ENCODE data around the gene MAFG.

MAFG gene

GRCh38 chr17:81960130-81960958 is 32.8 kb upstream of the MAFG start:
- Histone ChIP-seq H3K4me1 (ENCODE audit: low read length) (no peaks in the 10 kb centered on the region), H3K4me3 (ENCODE audit: low read length) (no peak overlapping the region), H3F3A (ENCODE audit: insufficient read depth, low read length) (no peaks in the 10 kb centered on the region), H3K27ac (ENCODE audit: low read length) (no peak overlapping the region), H3K36me3 (replicated peaks; ENCODE audit: insufficient read depth, low read length) (no peaks in the 10 kb centered on the region), H3K27me3 (replicated peaks; ENCODE audit: insufficient read depth, low read length) (peaks cover 71% of the 10 kb centered on the region), H3K9me3 (replicated peaks; ENCODE audit: insufficient read depth, low read length) (no peaks in the 10 kb centered on the region), H3K4me2 (ENCODE audit: low read depth, low read length) (no peak overlapping the region), H3K9ac (ENCODE audit: low read length) (no peak overlapping the region), H2AFZ (ENCODE audit: low read length) (no peak overlapping the region), H4K20me1 (ENCODE audit: insufficient read depth, low read length) (no peaks in the 10 kb centered on the region), H3K9me2 (replicated peaks; ENCODE audit: insufficient read depth, low read length) (no peaks in the 10 kb centered on the region), H3K79me2 (ENCODE audit: low read length) (no peaks in the 10 kb centered on the region)
- DNase-seq, result no peak
- TF ChIP-seq CTCF (IDR thresholded peaks at IDR 0.05; ENCODE audit: low read length) (no peak), EZH2 (optimal IDR thresholded peaks at IDR 0.05; ENCODE audit: low read depth, low read length) (peak; percentile 90)

- Histone ChIP-seq H3K4me2 (ENCODE audit: low read depth, low read length) (peak overlapping the region; percentile 45; the same call in 1 of the 2 replicates), H4K20me1 (ENCODE audit: insufficient read depth, low read length) (no peaks in the 10 kb centered on the region), H3K79me2 (ENCODE audit: low read length) (no peaks in the 10 kb centered on the region), H3K9me3 (replicated peaks; ENCODE audit: insufficient read depth, low read length) (no peaks in the 10 kb centered on the region), H3K4me1 (ENCODE audit: low read length) (no peaks in the 10 kb centered on the region), H3K27me3 (replicated peaks; ENCODE audit: insufficient read depth, low read length) (peaks cover 66% of the 10 kb centered on the region), H2AFZ (ENCODE audit: low read length) (no peak overlapping the region), H3K27ac (ENCODE audit: low read length) (no peak overlapping the region), H3K9me2 (replicated peaks; ENCODE audit: insufficient read depth, low read length) (no peaks in the 10 kb centered on the region), H3K4me3 (ENCODE audit: low read length) (no peak overlapping the region; the same call in 1 of the 2 replicates), H3K9ac (ENCODE audit: low read length) (no peak overlapping the region), H3K36me3 (replicated peaks; ENCODE audit: insufficient read depth, low read length) (no peaks in the 10 kb centered on the region), H3F3A (ENCODE audit: insufficient read depth, low read length) (no peaks in the 10 kb centered on the region)
- TF ChIP-seq CTCF (IDR thresholded peaks at IDR 0.05; ENCODE audit: low read length) (peak; percentile 41), EZH2 (optimal IDR thresholded peaks at IDR 0.05; ENCODE audit: low read depth, low read length) (no peak)
- peak; percentile 52 for DNase-seq
These were observed 32.0 kb upstream of the MAFG start for GRCh38 chr17:81959362-81960129.

GRCh38 chr17:81958633-81959342 is 31.3 kb upstream of the MAFG start:
- H4K20me1 ChIP-seq (ENCODE audit: insufficient read depth, low read length), result no peaks in the 10 kb centered on the region
- H3K4me3 ChIP-seq (ENCODE audit: low read length), result no peak overlapping the region
- no peaks in the 10 kb centered on the region for H3K4me1 ChIP-seq (ENCODE audit: low read length)
- no peak overlapping the region for H3K27ac ChIP-seq (ENCODE audit: low read length)
- no peaks in the 10 kb centered on the region for H3K9me2 ChIP-seq (replicated peaks; ENCODE audit: insufficient read depth, low read length)
- H3K27me3 ChIP-seq (replicated peaks; ENCODE audit: insufficient read depth, low read length), result peaks cover 64% of the 10 kb centered on the region
- H3F3A ChIP-seq (ENCODE audit: insufficient read depth, low read length), result no peaks in the 10 kb centered on the region
- no peak for DNase-seq
- no peaks in the 10 kb centered on the region for H3K79me2 ChIP-seq (ENCODE audit: low read length)
- no peaks in the 10 kb centered on the region for H3K9me3 ChIP-seq (replicated peaks; ENCODE audit: insufficient read depth, low read length)
- no peaks in the 10 kb centered on the region for H3K36me3 ChIP-seq (replicated peaks; ENCODE audit: insufficient read depth, low read length)
- no peak overlapping the region for H3K4me2 ChIP-seq (ENCODE audit: low read depth, low read length)
- no peak for TF ChIP-seq EZH2phosphoT487 (IDR thresholded peaks at IDR 0.05; ENCODE audit: low read length)
- no peak for TF ChIP-seq CTCF (IDR thresholded peaks at IDR 0.05; ENCODE audit: low read length)
- TF ChIP-seq EZH2 (optimal IDR thresholded peaks at IDR 0.05; ENCODE audit: low read depth, low read length), result no peak
- no peak overlapping the region for H2AFZ ChIP-seq (ENCODE audit: low read length)
- H3K9ac ChIP-seq (ENCODE audit: low read length), result no peak overlapping the region

Measured in MM.1S (cell line).